Esophagus muscularis mucosa (tissue), 4 donors: Measurements from ENCODE around the gene MAPKAP1. TPM values are rescaled to one million over a fixed set of nuclear protein-coding genes. Genes with fewer than 3 reads are reported as not detected.

Source experiments
- DNase-seq: peaks from one replicate; pipeline ENCODE4 v3.0.0-alpha.2; 2017; ENCODE audit errors: extremely low spot score
- H3K27ac ChIP-seq, 4 donors: fragments of 200-600 bp; sonication (generic); replicated peaks in 1 of 4; 1 replicate in 3 of 4; 2 replicates in 1 of 4; pipeline ENCODE4 v1.5.1; 2016 to 2019; ENCODE audit warnings: mild to moderate bottlenecking in 1 of 4
- H3K27me3 ChIP-seq, 4 donors: fragments of 200-600 bp; sonication (generic); one replicate each; pipeline versions ENCODE4 v1.5.1 to v1.6.0; 2016 to 2019
- H3K36me3 ChIP-seq, 4 donors: fragments of 200-600 bp; sonication (generic); one replicate each; pipeline ENCODE4 v1.5.1; 2016 to 2019
- H3K4me1 ChIP-seq, 4 donors: fragments of 200-600 bp; sonication (generic); one replicate each; pipeline ENCODE4 v1.5.1; 2016 to 2019
- H3K4me3 ChIP-seq, 4 donors: fragments of 200-600 bp; sonication (generic); 1 replicate in 2 of 4; 2 replicates in 2 of 4; pipeline ENCODE4 v1.5.1; 2016 to 2019; ENCODE audit warnings: mild to moderate bottlenecking in 4 of 4, moderate library complexity in 1 of 4
- H3K9me3 ChIP-seq, 4 donors: fragments of 200-600 bp; sonication (generic); 1 replicate in 3 of 4; 2 replicates in 1 of 4; pipeline ENCODE4 v1.5.1; 2016 to 2019
- EP300 ChIP-seq: sonication (generic); formaldehyde crosslinking; IDR thresholded peaks from one replicate; pipeline ENCODE4 v1.6.1; 2017; ENCODE audit warnings: antibody characterized with exemption
- POLR2A ChIP-seq: fragments of 450-650 bp; IDR thresholded peaks from one replicate; pipeline ENCODE4 v1.6.1; 2017; ENCODE audit warnings: antibody characterized with exemption, moderate library complexity, mild to moderate bottlenecking, low read depth
- POLR2AphosphoS5 ChIP-seq, 2 donors: sonication (generic); formaldehyde crosslinking; IDR thresholded peaks; one replicate each; pipeline ENCODE4 v1.6.1; 2017; ENCODE audit warnings: antibody characterized with exemption in 2 of 2
- WGBS: methylation state at CpG from one replicate; pipeline ENCODE4 v1.1.5; 2018; 5-methylcytosine and 5-hydroxymethylcytosine counted together
- intact Hi-C: fragments of 100-400 bp; cut with DNase I; formaldehyde crosslinking; loops from one replicate; pipeline ENCODE4 v1.15.1; 2023
- total RNA-seq, 4 donors: library from RNA; depleted of rRNA; stranded (reverse); fragments of >200 nt; gene quantifications; one replicate each; pipeline versions ENCODE4 v1.1.0 to v1.2.1, GENCODE V29; 2016
- TF ChIP-seq, protein P1 (sequence below), 3 experiments: fragments of 200-600 bp in 2 of 3; fragments of 450-650 bp in 1 of 3; sonication (generic) in 2 of 3; IDR thresholded peaks; one replicate each; pipeline ENCODE4 v1.5.1; 2017 to 2019; ENCODE audit warnings: antibody characterized with exemption in 3 of 3, mild to moderate bottlenecking in 2 of 3, moderate library complexity in 1 of 3

MAPKAP1 gene
- total RNA-seq, 4 donors from 2014 or later, result 84.3 to 103 (median 93.4) TPM

DNA sequence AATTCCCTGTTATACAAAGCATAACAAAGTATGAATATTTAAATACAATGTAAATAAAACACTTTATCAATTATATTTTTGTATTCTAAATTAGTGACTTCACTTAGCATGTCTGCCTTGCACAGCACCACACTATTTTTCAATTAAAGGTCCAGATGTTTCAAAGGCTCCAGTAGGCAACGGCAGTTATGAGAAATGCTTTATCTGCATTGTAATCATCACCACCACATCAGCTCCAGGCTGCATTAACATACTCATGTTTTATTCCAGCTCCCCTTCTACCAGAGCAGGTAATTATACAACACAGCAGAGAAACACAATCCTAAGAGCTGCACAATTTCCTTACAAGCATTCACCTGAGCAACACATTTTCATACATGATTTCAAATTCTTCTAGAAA, 102.8 kb downstream of the MAPKAP1 start:
- Histone ChIP-seq H3K27ac (no peak overlapping the region), H3K4me3 (no peak overlapping the region), H3K36me3 (no peaks in the 10 kb centered on the region), H3K4me1 (peaks cover 6 to 23% (median 9%) of the 10 kb centered on the region in 4 donors), H3K27me3 (no peaks in the 10 kb centered on the region), H3K9me3 (no peaks in the 10 kb centered on the region)
- DNase-seq, result no peak
- WGBS, result 93% methylated on average over 1 of the region's 1 CpG
- intact Hi-C loops, result no loop called here
- TF ChIP-seq, protein P1, sequence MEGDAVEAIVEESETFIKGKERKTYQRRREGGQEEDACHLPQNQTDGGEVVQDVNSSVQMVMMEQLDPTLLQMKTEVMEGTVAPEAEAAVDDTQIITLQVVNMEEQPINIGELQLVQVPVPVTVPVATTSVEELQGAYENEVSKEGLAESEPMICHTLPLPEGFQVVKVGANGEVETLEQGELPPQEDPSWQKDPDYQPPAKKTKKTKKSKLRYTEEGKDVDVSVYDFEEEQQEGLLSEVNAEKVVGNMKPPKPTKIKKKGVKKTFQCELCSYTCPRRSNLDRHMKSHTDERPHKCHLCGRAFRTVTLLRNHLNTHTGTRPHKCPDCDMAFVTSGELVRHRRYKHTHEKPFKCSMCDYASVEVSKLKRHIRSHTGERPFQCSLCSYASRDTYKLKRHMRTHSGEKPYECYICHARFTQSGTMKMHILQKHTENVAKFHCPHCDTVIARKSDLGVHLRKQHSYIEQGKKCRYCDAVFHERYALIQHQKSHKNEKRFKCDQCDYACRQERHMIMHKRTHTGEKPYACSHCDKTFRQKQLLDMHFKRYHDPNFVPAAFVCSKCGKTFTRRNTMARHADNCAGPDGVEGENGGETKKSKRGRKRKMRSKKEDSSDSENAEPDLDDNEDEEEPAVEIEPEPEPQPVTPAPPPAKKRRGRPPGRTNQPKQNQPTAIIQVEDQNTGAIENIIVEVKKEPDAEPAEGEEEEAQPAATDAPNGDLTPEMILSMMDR (IDR thresholded peaks at IDR 0.05), result no peak
- TF ChIP-seq EP300, result no peak
- no peak for TF ChIP-seq POLR2AphosphoS5 (IDR thresholded peaks at IDR 0.05)
- no peak for TF ChIP-seq POLR2A

DNA sequence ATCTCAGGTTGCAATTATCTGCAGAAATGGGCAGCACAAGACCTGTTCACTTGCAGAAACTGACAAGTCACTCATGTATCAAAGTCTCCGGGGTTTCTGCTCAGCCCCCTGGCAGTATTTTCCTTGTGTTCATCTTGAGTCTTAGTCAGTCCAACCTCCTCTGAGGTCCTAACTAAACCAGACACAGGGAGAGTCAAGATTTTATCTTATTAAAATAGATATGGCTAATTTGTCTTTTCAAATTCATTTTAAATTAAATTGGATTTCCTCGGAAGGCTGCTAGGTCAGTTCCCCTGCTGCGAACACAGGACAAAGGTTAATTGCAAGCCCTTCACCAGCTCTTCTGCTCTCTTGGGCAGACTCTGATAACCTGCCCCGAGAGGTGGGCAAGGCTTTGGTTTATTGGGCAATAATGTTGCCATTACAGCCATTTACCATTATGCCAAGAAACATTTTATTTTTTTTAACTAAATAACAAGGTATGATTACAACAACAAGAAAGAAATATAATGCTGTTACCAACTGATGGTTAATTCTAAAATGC, 103.5 kb downstream of the MAPKAP1 start:
- Histone ChIP-seq H3K4me3 (no peak overlapping the region), H3K36me3 (no peaks in the 10 kb centered on the region), H3K27ac (no peak overlapping the region), H3K27me3 (no peaks in the 10 kb centered on the region), H3K4me1 (peaks cover 1 to 20% (median 9%) of the 10 kb centered on the region in 4 donors), H3K9me3 (no peaks in the 10 kb centered on the region)
- TF ChIP-seq POLR2A (no peak), EP300 (no peak), POLR2AphosphoS5 (IDR thresholded peaks at IDR 0.05) (no peak)
- TF ChIP-seq, protein P1 (IDR thresholded peaks at IDR 0.05), result no peak
- intact Hi-C loops, result no loop called here
- DNase-seq, result no peak
- WGBS, result 94% methylated on average over 4 of the region's 4 CpGs

DNA sequence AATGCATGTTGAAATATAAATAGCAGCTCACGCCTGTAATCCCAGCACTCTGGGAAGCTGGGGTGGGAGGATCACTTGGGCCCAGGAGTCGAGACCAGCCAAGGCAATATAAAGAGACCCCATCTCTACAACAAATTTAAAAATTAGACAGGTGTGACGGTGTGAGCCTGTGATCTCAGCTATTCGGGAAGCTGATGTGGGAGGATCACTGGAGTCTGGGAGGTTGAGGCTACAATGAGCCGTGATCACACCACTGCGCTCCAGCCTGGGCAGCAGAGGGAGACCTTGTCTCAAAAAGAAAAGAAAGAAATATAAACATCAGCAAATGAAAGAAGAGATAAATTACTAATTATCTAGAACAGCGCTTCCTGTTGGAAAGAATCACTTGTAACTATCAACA, 105.0 kb downstream of the MAPKAP1 start:
- no peaks in the 10 kb centered on the region for H3K36me3 ChIP-seq
- 95% methylated on average over 7 of the region's 7 CpGs for WGBS
- H3K9me3 ChIP-seq, result no peaks in the 10 kb centered on the region
- TF ChIP-seq POLR2AphosphoS5 (IDR thresholded peaks at IDR 0.05) (no peak), EP300 (no peak), POLR2A (no peak)
- TF ChIP-seq, protein P1 (IDR thresholded peaks at IDR 0.05), result no peak
- intact Hi-C loops, result no loop called here
- no peak overlapping the region for H3K4me3 ChIP-seq
- H3K27ac ChIP-seq, result no peak overlapping the region
- DNase-seq, result no peak
- H3K4me1 ChIP-seq, result peaks cover 0 to 18% (median 9%) of the 10 kb centered on the region in 4 donors
- no peaks in the 10 kb centered on the region for H3K27me3 ChIP-seq

DNA sequence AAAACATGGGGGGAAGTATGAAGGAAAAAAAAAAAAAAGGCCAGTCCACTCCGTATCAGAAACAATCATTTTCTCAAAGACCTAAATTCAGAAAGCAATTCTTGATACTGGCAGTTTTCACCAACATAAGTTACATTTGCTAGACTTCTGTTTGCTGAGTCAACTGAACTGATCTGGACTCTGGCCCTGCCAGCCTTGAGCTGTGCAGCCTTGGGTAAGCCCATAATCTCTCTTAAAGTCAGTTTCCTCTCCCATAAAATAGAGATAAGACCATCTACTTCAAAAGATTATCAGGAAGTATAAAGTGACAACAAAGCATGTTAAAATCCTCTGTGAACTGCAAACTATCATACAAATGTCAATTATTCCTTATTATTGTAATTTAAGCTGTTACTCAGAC, 106.8 kb downstream of the MAPKAP1 start:
- no peaks in the 10 kb centered on the region for H3K9me3 ChIP-seq
- no peak overlapping the region for H3K4me3 ChIP-seq
- H3K27me3 ChIP-seq, result no peaks in the 10 kb centered on the region
- H3K36me3 ChIP-seq, result no peaks in the 10 kb centered on the region
- peaks cover 0 to 3% (median 0%) of the 10 kb centered on the region in 4 donors for H3K4me1 ChIP-seq
- H3K27ac ChIP-seq, result no peak overlapping the region
- WGBS, result 96% methylated on average over 1 of the region's 1 CpG
- TF ChIP-seq POLR2AphosphoS5 (IDR thresholded peaks at IDR 0.05) (no peak), POLR2A (no peak), EP300 (no peak)
- TF ChIP-seq, protein P1 (IDR thresholded peaks at IDR 0.05), result no peak
- no peak for DNase-seq
- intact Hi-C loops, result no loop called here

DNA sequence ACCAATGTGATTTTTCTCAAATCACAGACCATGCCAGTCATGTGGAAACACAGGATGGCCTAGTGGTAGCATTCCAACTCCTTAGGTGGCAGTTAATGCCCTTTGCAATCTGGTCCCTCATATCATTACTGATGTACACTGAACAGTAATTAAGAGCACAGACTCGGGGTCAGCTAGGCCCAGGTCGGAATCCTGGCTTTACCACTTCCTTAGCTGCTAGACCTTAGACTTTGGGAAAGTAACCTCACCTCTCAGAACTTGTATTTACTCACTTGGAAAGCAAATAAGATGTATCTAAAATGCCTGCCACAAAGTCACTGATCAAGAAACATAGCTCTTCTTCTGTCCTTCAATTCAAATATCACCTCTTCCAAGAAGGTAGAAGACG, 112.8 kb downstream of the MAPKAP1 start:
- peaks cover 0 to 4% (median 0%) of the 10 kb centered on the region in 4 donors for H3K4me1 ChIP-seq
- H3K4me3 ChIP-seq, result no peak overlapping the region
- intact Hi-C loops, result no loop called here
- H3K27ac ChIP-seq, result no peak overlapping the region
- no peaks in the 10 kb centered on the region for H3K27me3 ChIP-seq
- no peak for DNase-seq
- no peaks in the 10 kb centered on the region for H3K36me3 ChIP-seq
- 93% methylated on average over 3 of the region's 3 CpGs for WGBS
- H3K9me3 ChIP-seq, result no peaks in the 10 kb centered on the region
- TF ChIP-seq POLR2A (no peak), EP300 (no peak), POLR2AphosphoS5 (IDR thresholded peaks at IDR 0.05) (no peak)
- TF ChIP-seq, protein P1 (IDR thresholded peaks at IDR 0.05), result no peak
